ENCODE measurements around the gene CFAP68. TPM values are rescaled to one million over a fixed set of nuclear protein-coding genes. Genes with fewer than 3 reads are reported as not detected.
A peak's percentile ranks its signal among the peaks of the same experiment; 100 is the strongest.

The CFAP68 gene
- total RNA-seq, 1 donor from 2014 or later = 14.5 TPM

DNA sequence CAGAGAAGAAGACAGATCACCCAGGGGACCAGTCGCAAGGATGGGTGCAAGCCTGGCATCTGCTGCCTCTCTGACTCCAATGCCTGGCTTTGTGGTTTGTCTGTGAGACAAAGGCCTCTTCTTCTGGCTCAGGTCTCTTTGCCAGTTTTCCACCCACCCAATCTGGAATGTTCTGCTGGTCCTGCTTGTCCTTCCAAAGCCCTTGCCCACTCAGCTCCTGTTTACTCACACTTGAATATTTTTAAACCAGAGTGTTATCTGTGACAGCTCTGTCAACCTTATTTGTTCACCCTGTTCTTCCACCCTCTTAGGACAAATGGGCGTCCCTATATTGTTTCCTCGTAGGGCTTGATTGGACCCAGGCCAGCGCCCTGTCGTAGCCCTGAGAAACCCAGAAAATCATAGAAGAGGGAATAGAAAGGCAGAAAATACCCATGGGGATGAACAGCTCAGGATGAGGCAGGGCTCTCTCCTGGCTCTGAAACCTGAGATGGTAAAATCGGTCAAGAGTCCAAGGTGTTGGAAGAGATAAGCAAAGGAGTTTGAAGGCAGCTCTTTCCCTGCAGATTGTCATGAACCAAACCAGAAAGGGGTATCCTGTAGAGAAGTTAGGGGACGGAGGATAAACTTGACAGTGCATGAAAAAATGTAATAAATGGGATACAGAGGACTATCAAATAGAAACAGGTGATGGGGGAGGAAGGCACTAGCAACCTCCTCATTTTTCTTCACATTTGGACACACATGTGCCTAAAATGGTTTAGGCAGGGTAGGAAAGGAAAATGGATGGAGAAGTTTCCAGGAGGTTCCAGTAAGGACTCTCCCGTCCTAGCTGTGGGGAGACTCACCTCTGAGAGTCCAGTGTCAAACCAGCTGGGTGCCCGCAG, 31.6 kb downstream of the CFAP68 start:
- Histone ChIP-seq H3K27me3 (ENCODE audit: control insufficient read depth, insufficient read depth, low read length) (no peaks in the 10 kb centered on the region), H3K4me3 (ENCODE audit: low read depth, low read length) (peak overlapping the region; percentile 5), H3K36me3 (ENCODE audit: control insufficient read depth, insufficient read depth, low read length) (no peaks in the 10 kb centered on the region)
- FAIRE-seq (no peak), DNase-seq (ENCODE audit: low read depth) (no peak)
- TF ChIP-seq, protein P1, sequence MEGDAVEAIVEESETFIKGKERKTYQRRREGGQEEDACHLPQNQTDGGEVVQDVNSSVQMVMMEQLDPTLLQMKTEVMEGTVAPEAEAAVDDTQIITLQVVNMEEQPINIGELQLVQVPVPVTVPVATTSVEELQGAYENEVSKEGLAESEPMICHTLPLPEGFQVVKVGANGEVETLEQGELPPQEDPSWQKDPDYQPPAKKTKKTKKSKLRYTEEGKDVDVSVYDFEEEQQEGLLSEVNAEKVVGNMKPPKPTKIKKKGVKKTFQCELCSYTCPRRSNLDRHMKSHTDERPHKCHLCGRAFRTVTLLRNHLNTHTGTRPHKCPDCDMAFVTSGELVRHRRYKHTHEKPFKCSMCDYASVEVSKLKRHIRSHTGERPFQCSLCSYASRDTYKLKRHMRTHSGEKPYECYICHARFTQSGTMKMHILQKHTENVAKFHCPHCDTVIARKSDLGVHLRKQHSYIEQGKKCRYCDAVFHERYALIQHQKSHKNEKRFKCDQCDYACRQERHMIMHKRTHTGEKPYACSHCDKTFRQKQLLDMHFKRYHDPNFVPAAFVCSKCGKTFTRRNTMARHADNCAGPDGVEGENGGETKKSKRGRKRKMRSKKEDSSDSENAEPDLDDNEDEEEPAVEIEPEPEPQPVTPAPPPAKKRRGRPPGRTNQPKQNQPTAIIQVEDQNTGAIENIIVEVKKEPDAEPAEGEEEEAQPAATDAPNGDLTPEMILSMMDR (IDR thresholded peaks at IDR 0.05; ENCODE audit: insufficient read depth, low read length, severe bottlenecking) = no peak

DNA sequence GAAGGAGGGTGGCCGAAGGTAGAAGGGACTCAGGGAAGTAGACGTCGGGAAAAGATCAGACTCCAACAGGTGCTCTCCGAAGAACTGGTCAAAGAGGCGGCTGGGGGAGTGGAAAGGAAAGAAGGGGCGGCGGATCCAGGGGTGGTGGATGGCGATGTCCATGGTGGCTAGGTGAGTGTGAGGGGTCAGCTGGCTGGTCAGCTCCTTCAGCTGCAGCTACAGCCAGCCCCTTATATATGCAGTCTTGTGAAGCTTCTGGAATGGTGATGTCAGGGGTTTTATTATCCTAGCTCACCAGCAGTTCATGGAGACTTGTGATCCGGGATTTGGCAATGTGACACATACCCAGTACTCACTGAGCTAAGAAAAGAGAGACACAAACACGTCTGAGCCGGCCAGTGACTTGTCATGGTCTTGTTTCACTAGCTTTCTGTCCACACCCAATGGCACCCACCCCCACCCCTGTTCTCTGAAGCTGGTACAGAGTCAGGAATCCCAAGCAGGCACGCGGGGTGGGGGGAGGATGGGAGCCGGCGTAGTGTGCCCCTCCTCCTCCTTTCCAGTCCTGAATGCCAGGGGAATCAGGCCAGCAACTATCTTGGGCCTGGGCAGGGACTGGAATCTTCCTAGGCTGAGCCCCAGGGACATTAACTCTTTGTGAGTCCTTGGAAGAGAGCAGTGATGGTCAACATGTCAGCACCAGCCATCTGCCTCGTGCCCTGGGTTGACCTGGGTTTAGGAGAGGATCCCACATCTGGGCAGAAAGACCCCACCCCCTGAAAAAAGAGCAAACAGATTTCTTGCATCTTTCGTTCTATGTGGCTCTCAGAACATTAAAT, 32.4 kb downstream of the CFAP68 start, which contains the start of gene CRYAB:
Gene CRYAB, minus strand, starts transcription at position 208 of the 839 bp plus-strand sequence. Its CDS starts 46 bp downstream, at position 162.
- no peaks in the 10 kb centered on the region for H3K36me3 ChIP-seq (ENCODE audit: control insufficient read depth, insufficient read depth, low read length)
- TF ChIP-seq, protein P1 (IDR thresholded peaks at IDR 0.05; ENCODE audit: insufficient read depth, low read length, severe bottlenecking) = no peak
- peak within 1 kb of the TSS; percentile 5 for H3K4me3 ChIP-seq (ENCODE audit: low read depth, low read length)
- FAIRE-seq (peak; percentile 97), DNase-seq (ENCODE audit: low read depth) (peak; percentile 98)
- no peaks in the 10 kb centered on the region for H3K27me3 ChIP-seq (ENCODE audit: control insufficient read depth, insufficient read depth, low read length)

GRCh38 chr11:111912535-111912934, 33.2 kb downstream of the CFAP68 start, which contains the start of gene HSPB2:
Gene HSPB2, plus strand, starts transcription at chr11:111912734. Its CDS starts 96 bp downstream, at chr11:111912830.
- FAIRE-seq = no peak

DNA sequence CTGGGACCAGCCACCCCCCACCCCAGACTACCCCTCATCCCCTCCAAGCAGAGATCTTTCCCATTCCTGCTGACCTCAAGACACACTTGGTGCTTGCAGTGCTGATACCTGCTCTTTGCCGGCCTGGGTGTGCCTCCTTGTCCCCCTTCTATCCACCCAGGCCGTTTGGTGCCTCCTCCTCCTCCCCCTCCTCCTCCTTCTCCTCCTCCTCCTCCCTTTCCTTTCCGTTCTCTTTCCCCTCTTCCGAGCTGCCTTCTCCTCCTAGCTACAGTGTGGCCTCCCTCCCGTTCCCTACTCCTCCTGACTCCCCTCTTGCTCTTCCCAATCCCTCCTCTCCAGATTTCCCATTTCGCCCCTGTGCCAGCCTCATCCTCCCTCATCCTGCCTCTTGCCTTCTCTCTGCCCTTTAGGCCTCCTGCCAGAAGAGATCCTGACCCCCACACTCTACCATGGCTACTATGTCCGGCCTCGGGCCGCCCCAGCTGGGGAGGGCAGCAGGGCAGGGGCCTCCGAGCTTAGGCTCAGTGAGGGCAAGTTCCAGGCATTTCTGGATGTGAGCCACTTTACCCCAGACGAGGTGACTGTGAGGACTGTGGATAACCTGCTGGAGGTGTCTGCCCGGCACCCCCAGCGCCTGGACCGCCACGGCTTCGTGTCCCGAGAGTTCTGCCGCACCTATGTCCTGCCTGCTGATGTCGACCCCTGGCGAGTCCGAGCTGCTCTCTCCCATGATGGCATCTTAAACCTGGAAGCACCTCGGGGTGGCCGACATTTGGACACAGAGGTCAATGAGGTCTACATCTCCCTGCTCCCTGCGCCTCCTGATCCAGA, 33.9 kb downstream of the CFAP68 start:
- DNase-seq (ENCODE audit: low read depth) = no peak
- Histone ChIP-seq H3K27me3 (ENCODE audit: control insufficient read depth, insufficient read depth, low read length) (no peaks in the 10 kb centered on the region), H3K36me3 (ENCODE audit: control insufficient read depth, insufficient read depth, low read length) (no peaks in the 10 kb centered on the region), H3K4me3 (ENCODE audit: low read depth, low read length) (no peak overlapping the region)
- FAIRE-seq = no peak
- TF ChIP-seq, protein P1 (IDR thresholded peaks at IDR 0.05; ENCODE audit: insufficient read depth, low read length, severe bottlenecking) = no peak

More at GRCh38 chr11:111912535-111912934, 33.2 kb downstream of the CFAP68 start, which contains the start of gene HSPB2:
- TF ChIP-seq, protein P1 (IDR thresholded peaks at IDR 0.05; ENCODE audit: insufficient read depth, low read length, severe bottlenecking) = no peak
- peak within 1 kb of the TSS; percentile 5 for H3K4me3 ChIP-seq (ENCODE audit: low read depth, low read length)
- DNase-seq (ENCODE audit: low read depth) = no peak
- no peaks in the 10 kb centered on the region for H3K36me3 ChIP-seq (ENCODE audit: control insufficient read depth, insufficient read depth, low read length)
- H3K27me3 ChIP-seq (ENCODE audit: control insufficient read depth, insufficient read depth, low read length) = no peaks in the 10 kb centered on the region

GRCh38 chr11:111913997-111914396, 34.7 kb downstream of the CFAP68 start:
- H3K27me3 ChIP-seq (ENCODE audit: control insufficient read depth, insufficient read depth, low read length) = no peaks in the 10 kb centered on the region
- TF ChIP-seq, protein P1 (IDR thresholded peaks at IDR 0.05; ENCODE audit: insufficient read depth, low read length, severe bottlenecking) = no peak
- peak; percentile 44 for DNase-seq (ENCODE audit: low read depth)
- H3K4me3 ChIP-seq (ENCODE audit: low read depth, low read length) = no peak overlapping the region
- no peaks in the 10 kb centered on the region for H3K36me3 ChIP-seq (ENCODE audit: control insufficient read depth, insufficient read depth, low read length)
- no peak for FAIRE-seq
